GM23248 (cell line): ENCODE results near the gene AGRN. TPM values are rescaled to one million over a fixed set of nuclear protein-coding genes. Genes with fewer than 3 reads are reported as not detected.

ENCODE experiments used
- DNase-seq: peaks from one replicate; pipeline ENCODE4 v3.0.0-alpha.2; 2015
- H2AFZ ChIP-seq: fragments of 200-600 bp; sonication (generic); 2 replicates; pipeline ENCODE4 v1.6.1; 2016; ENCODE audit warnings: antibody characterized with exemption
- H3F3A ChIP-seq: fragments of 200-600 bp; sonication (generic); 2 replicates; pipeline ENCODE4 v1.6.1; 2016; ENCODE audit warnings: mild to moderate bottlenecking, antibody characterized with exemption, mixed run types; ENCODE audit not compliant: insufficient read depth
- H3K27ac ChIP-seq: fragments of 200-600 bp; sonication (generic); 2 replicates; pipeline ENCODE4 v1.5.1; 2016; ENCODE audit warnings: mild to moderate bottlenecking
- H3K27me3 ChIP-seq: fragments of 200-600 bp; sonication (generic); replicated peaks from 2 replicates; pipeline ENCODE4 v1.6.1; 2016; ENCODE audit warnings: mild to moderate bottlenecking; ENCODE audit not compliant: insufficient read depth
- H3K36me3 ChIP-seq: fragments of 200-600 bp; sonication (generic); 2 replicates; pipeline ENCODE4 v1.6.1; 2016; ENCODE audit warnings: low read depth, mild to moderate bottlenecking
- H3K4me1 ChIP-seq: fragments of 200-600 bp; sonication (generic); 2 replicates; pipeline ENCODE4 v1.6.1; 2016; ENCODE audit warnings: mild to moderate bottlenecking; ENCODE audit not compliant: insufficient read depth
- H3K4me2 ChIP-seq: fragments of 200-600 bp; sonication (generic); one replicate; pipeline ENCODE4 v1.6.1; 2016; ENCODE audit warnings: mild to moderate bottlenecking; ENCODE audit not compliant: unreplicated experiment
- H3K4me3 ChIP-seq: fragments of 200-600 bp; sonication (generic); 2 replicates; pipeline ENCODE4 v1.5.1; 2016; ENCODE audit warnings: mild to moderate bottlenecking
- H3K79me2 ChIP-seq: fragments of 200-600 bp; sonication (generic); 2 replicates; pipeline ENCODE4 v1.6.1; 2016; ENCODE audit warnings: mild to moderate bottlenecking; ENCODE audit not compliant: insufficient read depth
- H3K9ac ChIP-seq: fragments of 200-600 bp; sonication (generic); 2 replicates; pipeline ENCODE4 v1.6.1; 2016; ENCODE audit warnings: mild to moderate bottlenecking
- H3K9me2 ChIP-seq: fragments of 200-600 bp; sonication (generic); 2 replicates; pipeline ENCODE4 v1.6.1; 2016; ENCODE audit warnings: mixed run types, mild to moderate bottlenecking, moderate library complexity; ENCODE audit not compliant: insufficient read depth
- H3K9me3 ChIP-seq: fragments of 200-600 bp; sonication (generic); one replicate; pipeline ENCODE4 v1.6.1; 2017; ENCODE audit warnings: low read depth
- H4K20me1 ChIP-seq: fragments of 200-600 bp; sonication (generic); 2 replicates; pipeline ENCODE4 v1.6.0; 2016; ENCODE audit not compliant: insufficient read depth
- EZH2 ChIP-seq: fragments of 200-600 bp; sonication (generic); IDR thresholded peaks from 2 replicates; pipeline ENCODE4 v1.6.1; 2018; ENCODE audit warnings: antibody characterized with exemption, mild to moderate bottlenecking; ENCODE audit not compliant: insufficient read depth, poor library complexity, severe bottlenecking
- EZH2phosphoT487 ChIP-seq: fragments of 200-600 bp; sonication (generic); IDR thresholded peaks from 2 replicates; pipeline ENCODE4 v1.6.1; 2018; ENCODE audit warnings: antibody characterized with exemption, moderate library complexity, mild to moderate bottlenecking, low read depth; ENCODE audit not compliant: insufficient read depth
- WGBS, 2 experiments: methylation state at CpG; one replicate each; pipeline ENCODE4 v1.1.6; 2015 to 2017; ENCODE audit warnings: low lambda C conversion rate in 2 of 2, low coverage in 1 of 2; ENCODE audit errors: missing lambda C conversion rate in 2 of 2; 5-methylcytosine and 5-hydroxymethylcytosine counted together
- in situ Hi-C: fragments of 300-500 bp; cut with MboI; formaldehyde crosslinking; loops from 2 replicates; pipeline ENCODE4 v1.15.0; 2020
- polyA plus RNA-seq: library from polyadenylated mRNA; unstranded; fragments of >200 nt; fragmentation: Nextera tagmentation; extraction: Ambion mirVana; gene quantifications from 2 replicates; pipeline ENCODE4 v1.2.1, GENCODE V29; 2016
- total RNA-seq: library from RNA; depleted of rRNA; stranded (reverse); fragments of >200 nt; shearing (Covaris generic); gene quantifications from 2 replicates; pipeline ENCODE4 v1.2.3, GENCODE V29; 2014

AGRN gene
- total and polyA plus RNA-seq, 2 experiments from 2014 or later, result 1.4 to 43.2 TPM

DNA sequence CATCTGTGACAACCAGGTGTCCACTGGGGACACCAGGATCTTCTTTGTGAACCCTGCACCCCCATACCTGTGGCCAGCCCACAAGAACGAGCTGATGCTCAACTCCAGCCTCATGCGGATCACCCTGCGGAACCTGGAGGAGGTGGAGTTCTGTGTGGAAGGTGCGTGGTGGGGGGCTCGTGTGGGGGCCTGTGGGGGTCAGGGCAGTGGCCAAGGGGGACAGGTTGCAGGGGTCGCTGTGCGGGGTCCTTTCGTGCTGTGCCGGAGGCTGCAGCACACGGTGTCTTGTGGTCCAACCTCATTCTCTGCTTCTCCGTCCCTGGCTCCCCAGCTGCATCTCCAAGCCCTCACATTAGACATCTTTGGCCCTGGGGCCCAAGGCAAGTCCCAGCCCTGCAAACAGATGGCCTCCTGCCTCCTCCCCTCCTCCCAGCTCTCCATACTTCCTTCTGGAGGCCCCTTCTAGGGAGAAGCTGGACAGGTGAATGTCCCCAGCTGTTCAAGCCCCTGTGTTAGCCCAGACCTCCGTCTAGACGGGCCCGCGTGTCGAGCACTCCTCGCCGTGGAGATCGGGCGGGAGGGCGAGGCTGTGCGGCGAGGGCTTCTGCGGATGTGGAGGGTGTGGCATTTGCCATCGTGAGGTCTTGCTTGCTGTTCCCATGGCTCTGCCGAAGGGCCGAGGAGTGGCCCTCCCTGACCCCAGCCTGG is 2.5 kb downstream of the AGRN start:
- Histone ChIP-seq H3K4me3 (no peak overlapping the region), H3K9me2 (no peaks in the 10 kb centered on the region), H4K20me1 (no peaks in the 10 kb centered on the region), H3K9ac (no peak overlapping the region), H3K79me2 (no peaks in the 10 kb centered on the region), H3K4me2 (no peak overlapping the region), H2AFZ (no peak overlapping the region), H3K36me3 (no peaks in the 10 kb centered on the region), H3K27me3 (no peaks in the 10 kb centered on the region), H3F3A (no peaks in the 10 kb centered on the region), H3K9me3 (no peaks in the 10 kb centered on the region), H3K27ac (no peak overlapping the region), H3K4me1 (0 out of 2 replicates have a peak, but pooled peaks cover 6% of the 10 kb centered on the region)
- WGBS, 2 experiments, result 71 to 77% methylated on average over 21 to 26 of the region's 27 CpGs
- in situ Hi-C loops, result no loop called here
- no peak for DNase-seq
- TF ChIP-seq EZH2, result no peak
- TF ChIP-seq EZH2phosphoT487, result no peak

DNA sequence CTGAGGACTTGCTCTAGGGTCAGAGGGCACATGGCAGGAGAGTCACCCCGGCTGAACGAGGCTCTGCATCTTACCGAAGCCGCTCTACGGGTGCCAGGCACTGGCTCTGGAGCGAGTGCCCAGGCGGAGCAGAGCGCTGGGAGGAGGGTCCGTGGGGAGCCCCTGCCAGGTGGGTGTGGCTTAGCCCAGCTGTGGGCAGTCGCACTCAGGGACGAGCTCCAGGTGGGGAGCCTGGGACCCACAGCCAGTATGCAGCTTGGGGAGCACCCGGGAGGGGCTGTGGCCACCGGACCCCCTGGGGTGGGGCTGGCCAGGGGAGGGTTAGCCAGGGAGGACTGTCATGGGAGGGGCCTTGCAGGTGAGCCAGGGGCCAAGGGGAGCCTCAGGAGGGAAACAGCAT is 3.8 kb downstream of the AGRN start:
- Histone ChIP-seq H3F3A (no peaks in the 10 kb centered on the region), H3K4me2 (no peak overlapping the region), H3K27me3 (no peaks in the 10 kb centered on the region), H3K9me2 (no peaks in the 10 kb centered on the region), H2AFZ (no peak overlapping the region), H3K4me3 (no peak overlapping the region), H3K4me1 (0 out of 2 replicates have a peak, but pooled peaks cover 6% of the 10 kb centered on the region), H3K27ac (no peak overlapping the region), H4K20me1 (no peaks in the 10 kb centered on the region), H3K9me3 (no peaks in the 10 kb centered on the region), H3K9ac (no peak overlapping the region), H3K79me2 (no peaks in the 10 kb centered on the region), H3K36me3 (no peaks in the 10 kb centered on the region)
- in situ Hi-C loops, result no loop called here
- DNase-seq, result no peak
- 71 to 74% methylated on average over 13 of the region's 13 CpGs for whole genome bisulfite sequencing, 2 experiments
- no peak for TF ChIP-seq EZH2

DNA sequence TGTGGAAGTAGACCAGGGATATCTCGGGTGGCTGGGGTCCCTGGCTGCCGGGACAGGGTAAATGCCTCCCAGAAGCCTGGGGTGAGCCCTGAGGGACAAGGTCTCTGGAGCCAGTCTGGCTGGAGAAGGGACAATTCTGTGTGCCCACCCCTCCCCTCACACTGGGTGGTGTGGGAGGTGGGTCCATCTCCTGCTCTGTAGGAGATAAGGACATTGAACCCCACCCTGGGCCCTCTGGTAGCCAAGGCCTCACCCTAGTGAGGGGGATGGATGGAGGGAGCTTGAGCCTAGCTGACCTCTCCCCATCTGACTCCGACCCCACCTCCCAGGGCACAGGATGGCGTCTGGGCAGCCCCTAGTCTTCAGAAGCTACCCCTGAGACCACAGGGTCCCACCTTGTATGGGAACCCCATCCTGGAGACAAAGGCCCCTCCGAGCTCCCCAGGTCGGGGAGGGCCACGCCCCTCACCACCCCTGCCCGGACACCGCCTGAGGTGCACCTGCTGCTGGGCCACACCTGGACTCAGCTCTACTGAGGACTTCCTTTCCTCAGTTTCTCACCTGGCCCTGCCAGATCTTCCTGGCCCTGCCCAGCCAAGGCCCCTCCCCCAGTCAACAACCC is 4.3 kb downstream of the AGRN start:
- no peak overlapping the region for H3K4me3 ChIP-seq
- H3F3A ChIP-seq, result no peaks in the 10 kb centered on the region
- no peaks in the 10 kb centered on the region for H3K79me2 ChIP-seq
- no peak overlapping the region for H3K9ac ChIP-seq
- H2AFZ ChIP-seq, result no peak overlapping the region
- TF ChIP-seq EZH2, result no peak
- no peak for TF ChIP-seq EZH2phosphoT487
- no peak overlapping the region for H3K4me2 ChIP-seq
- WGBS, 2 experiments, result 81 to 88% methylated on average over 7 to 9 of the region's 9 CpGs
- H3K27me3 ChIP-seq, result no peaks in the 10 kb centered on the region
- no peaks in the 10 kb centered on the region for H3K36me3 ChIP-seq
- 0 out of 2 replicates have a peak, but pooled peaks cover 6% of the 10 kb centered on the region for H3K4me1 ChIP-seq
- no peaks in the 10 kb centered on the region for H4K20me1 ChIP-seq
- no peaks in the 10 kb centered on the region for H3K9me2 ChIP-seq
- H3K27ac ChIP-seq, result no peak overlapping the region
- in situ Hi-C loops, result no loop called here
- no peaks in the 10 kb centered on the region for H3K9me3 ChIP-seq
- no peak for DNase-seq

DNA sequence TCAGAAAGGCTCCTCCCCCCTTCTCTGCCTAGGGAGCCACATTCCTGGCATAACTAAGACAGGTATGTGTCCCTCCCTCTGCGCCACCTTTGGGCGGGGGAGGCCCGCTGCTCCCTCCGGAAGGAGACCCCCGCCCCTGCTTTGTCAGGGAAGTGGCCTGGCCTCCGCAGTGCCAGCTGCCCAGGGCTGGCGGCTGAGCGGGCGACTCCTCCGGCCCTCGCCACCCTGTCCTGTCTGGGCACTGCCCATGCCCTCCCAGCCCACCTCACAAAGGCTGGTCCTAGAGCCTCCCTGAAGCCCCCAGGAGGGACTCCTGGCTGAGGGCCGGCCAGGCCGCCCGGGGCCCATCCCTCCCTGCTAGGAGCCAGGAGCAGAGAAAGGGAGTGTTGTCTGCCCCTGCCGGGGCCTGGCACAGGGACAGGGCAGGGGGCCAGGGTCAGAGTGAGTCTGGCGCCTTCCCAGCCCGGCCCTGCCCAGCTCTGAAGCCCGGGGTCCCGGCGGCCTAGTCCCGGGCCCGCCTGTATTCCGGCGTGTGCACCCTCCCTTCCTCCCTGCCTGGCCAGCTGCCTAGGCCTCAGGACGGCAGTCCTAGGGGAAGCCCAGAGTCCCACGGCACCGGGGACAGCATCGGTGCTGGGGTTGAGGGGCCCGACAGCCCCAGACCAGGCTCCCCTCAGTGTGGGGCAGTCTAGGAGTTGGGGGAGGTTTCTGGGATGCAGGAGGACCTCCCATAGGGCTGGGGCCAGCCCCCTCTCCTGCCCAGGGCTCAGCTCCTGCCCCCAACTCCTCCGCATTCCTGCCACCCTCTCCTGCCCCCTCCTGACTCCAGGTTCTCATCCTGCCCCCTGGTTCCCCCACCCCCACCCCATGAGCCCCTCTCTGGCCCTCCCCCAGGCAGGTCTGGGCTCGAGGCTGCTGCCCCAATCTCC is 5.1 kb downstream of the AGRN start:
- H3F3A ChIP-seq, result no peaks in the 10 kb centered on the region
- 0 out of 2 replicates have a peak, but pooled peaks cover 6% of the 10 kb centered on the region for H3K4me1 ChIP-seq
- no peaks in the 10 kb centered on the region for H3K27me3 ChIP-seq
- H3K9me2 ChIP-seq, result no peaks in the 10 kb centered on the region
- no peak for DNase-seq
- no peaks in the 10 kb centered on the region for H3K79me2 ChIP-seq
- H3K36me3 ChIP-seq, result no peaks in the 10 kb centered on the region
- in situ Hi-C loops, result no loop called here
- H3K9me3 ChIP-seq, result no peaks in the 10 kb centered on the region
- 64 to 67% methylated on average over 21 to 31 of the region's 31 CpGs for WGBS, 2 experiments
- H3K4me3 ChIP-seq, result no peak overlapping the region
- H4K20me1 ChIP-seq, result no peaks in the 10 kb centered on the region
- H3K9ac ChIP-seq, result no peak overlapping the region
- H2AFZ ChIP-seq, result no peak overlapping the region
- no peak for TF ChIP-seq EZH2
- no peak for TF ChIP-seq EZH2phosphoT487
- no peak overlapping the region for H3K4me2 ChIP-seq
- no peak overlapping the region for H3K27ac ChIP-seq
